Hematopoietic multipotent progenitor cell treated with erythropoietin and hydrocortisone succinate and interleukin-3 and kit ligand, for 8 days (in vitro differentiated cells): Measurements from ENCODE around the gene RIMBP2.

Source experiments
- DNase-seq: peaks from one replicate; pipeline ENCODE4 v3.0.0-alpha.2; 2015

The RIMBP2 gene

DNA sequence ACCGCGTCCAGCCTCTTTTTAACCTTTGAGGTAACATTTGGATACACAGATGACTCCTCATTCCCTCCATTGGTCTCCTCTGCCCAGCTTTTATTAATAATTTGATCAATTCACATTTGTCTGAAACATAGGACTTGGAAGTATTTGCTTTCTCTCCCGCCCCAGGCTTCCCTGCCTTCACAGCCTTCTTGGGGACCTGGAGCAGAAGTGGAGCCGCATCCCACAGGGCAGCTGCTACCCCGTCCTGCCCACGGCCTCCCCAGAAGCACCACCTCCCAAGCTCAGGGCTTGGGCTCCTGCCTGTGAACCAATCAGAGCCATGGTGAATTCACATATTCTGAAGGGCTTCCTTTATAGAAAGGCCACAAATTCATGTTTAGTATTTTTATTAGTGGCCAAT lies 280.8 kb downstream of the RIMBP2 start:
- DNase-seq = no peak

GRCh38 chr12:130434560-130434959 lies 281.5 kb downstream of the RIMBP2 start:
- DNase-seq = no peak

GRCh38 chr12:130433834-130434233 lies 282.3 kb downstream of the RIMBP2 start:
- no peak for DNase-seq

GRCh38 chr12:130433411-130433810 lies 282.7 kb downstream of the RIMBP2 start:
- DNase-seq = no peak

GRCh38 chr12:130431176-130431575 lies 284.9 kb downstream of the RIMBP2 start:
- no peak for DNase-seq

DNA sequence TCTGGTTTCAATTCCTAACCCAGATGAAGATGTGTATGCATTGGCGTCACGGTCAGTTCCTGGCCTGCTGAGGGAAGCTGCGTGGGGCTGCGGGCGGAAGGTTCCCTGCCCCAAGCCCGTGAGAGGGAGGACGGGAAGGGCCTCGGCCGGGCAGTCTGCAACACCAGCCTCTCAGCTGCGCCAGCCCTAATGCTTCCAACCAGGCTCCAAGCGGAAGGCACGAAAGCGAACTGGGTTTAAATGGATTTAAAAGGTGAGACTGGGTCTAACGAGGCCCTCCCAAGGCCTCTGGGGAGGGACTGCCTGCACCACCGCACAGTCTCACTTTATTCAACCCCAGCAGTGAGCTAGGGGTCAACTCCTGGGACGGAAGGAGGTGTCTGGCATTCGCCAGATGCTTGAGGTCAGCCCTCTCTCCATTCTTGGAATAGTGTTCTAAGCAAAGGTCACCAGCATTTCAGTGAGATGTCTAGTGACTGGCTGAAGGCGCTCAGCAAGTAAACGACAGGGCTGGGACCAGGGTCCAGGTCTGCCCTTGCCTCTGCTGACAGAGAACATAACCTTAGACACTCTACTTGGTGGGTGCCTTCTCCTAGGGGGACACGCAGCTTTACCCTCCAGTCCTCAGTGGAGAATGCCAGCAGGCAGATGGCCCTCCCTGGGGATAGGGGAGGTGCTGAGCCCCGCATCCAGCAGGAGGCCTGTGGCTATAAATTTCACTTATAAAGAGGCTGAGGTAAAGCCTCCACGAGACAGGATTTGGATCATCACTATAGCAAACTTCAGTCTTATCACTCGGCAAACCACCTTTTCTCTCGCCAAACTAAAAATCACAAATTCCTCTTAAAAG lies 286.2 kb downstream of the RIMBP2 start:
- DNase-seq = no peak

GRCh38 chr12:130428116-130428515 lies 288.0 kb downstream of the RIMBP2 start:
- no peak for DNase-seq

DNA sequence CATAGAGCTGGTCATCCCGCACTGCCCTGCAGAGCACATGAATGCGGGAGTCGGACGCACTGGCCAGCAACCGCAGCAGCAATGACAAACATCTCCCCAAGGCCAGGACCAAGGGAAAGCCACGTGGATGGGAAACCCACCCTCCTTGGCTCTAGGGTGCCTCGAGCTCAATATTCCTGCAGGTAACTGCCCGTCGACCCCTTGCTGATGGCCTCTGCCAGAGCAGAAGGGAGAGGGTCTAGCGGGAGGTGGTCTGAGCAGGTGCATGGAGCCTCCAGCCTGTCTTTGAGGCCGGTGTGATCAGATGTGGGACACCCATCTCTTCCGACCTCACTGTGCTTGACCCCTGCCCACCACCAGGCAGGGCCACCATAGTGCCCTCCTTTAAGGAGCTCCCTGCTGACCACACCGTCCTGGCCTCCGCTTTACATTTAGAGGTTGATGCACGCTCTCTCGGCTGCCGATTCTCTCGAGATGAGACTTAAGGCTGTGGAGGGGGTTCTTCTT lies 288.7 kb downstream of the RIMBP2 start:
- no peak for DNase-seq

- DNase-seq = no peak
These were observed 290.3 kb downstream of the RIMBP2 start for GRCh38 chr12:130425698-130426245.

DNA sequence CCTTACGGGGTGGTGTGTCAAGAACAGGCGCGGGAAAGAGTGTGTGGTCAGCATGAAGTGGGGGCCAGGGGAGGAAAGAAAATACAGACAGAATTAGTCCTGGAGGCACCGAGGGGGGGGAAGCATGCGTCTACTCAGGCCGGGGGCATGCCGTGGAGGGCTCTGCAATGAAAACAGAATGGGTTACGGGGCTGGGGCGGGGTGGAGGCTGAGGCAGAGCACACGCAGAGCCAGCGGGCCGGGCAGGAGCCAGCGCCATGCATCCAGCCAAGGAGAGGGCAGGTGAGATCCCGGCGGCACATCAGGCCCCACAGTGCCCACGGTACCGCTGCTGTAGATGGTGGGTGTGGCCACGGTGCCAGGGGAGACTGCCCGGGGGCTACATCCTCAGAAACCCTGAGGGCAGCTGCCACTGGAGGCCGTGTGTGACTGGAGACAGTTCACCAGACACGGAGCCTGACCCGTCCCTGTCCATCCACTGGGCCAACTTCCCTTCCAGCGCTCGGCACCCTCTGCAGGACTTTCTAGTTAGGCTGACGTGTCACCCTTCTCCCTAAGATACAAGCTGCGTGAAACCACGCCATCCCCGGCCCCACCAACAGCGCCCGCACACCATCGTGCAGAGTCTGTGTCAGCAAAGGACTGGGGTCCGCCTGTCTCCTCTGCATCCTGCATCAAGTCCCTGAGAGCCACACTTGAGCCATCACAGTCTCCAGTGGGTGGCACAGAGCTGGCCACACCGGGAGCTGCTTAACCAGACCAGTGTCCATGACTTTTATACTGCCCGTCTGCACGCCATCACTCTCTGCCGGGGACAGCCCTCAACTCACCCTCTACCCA lies 291.0 kb downstream of the RIMBP2 start:
- DNase-seq = no peak

DNA sequence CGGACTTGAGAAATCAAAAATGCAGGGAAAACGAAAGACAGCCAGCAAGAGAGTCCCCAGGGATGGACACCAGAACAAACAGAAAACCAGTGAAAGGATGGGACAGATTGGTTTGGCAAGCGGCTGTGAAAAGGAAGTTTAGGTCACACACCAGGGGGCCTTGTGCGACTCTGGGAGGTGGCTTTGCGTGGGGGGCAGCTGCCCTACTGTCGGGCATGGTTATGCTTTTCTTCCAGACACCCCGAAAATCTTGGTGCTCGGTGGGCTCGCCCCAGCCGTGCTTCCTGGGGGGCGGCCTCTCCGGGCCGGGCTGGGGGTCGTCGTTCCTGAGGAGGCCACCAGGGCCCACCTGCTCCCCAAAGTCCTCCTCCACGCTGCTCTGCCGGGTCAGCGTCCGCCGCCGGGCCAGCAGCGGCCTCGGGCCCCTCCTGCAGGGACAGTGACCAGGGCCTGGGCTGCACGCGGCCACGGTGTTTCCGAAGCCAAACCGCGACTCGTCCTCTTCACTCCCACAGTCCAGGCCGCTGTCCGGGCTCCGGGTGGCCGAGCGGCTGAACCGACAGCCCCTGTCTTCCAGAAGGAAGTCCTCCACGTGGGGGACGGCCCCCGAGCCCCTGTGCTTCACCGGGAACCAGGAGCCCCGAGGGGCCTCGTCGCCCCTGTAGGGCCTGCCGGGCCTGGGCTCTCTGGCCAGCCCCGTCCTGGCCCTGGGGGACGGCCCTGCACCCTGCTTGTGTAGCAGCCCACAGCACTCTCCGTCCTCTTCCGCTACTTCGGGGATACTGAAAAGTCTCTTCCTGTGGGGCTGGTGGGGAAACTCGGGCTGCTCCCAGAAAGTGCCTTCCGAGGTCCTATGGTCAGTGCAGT lies 291.9 kb downstream of the RIMBP2 start:
- DNase-seq = no peak

DNA sequence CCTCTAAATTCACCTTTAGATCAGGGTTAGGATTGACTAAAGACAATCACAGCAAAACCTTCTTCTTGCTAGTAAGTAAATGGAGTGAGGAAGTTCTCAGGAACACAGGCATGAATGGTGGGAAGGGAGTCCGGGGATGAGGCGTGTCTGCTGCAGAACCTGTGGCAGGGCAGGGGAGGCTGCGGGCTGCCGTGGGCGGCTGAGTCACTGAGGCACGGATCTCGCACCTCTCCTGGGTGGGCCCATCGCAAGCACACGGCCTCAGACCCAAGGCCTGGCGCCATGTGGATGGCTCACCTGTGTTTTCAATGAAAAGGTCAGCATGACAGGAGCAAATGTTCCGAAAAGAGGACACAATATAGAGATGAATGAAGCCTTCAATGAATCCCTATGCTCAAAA lies 293.0 kb downstream of the RIMBP2 start:
- no peak for DNase-seq

DNA sequence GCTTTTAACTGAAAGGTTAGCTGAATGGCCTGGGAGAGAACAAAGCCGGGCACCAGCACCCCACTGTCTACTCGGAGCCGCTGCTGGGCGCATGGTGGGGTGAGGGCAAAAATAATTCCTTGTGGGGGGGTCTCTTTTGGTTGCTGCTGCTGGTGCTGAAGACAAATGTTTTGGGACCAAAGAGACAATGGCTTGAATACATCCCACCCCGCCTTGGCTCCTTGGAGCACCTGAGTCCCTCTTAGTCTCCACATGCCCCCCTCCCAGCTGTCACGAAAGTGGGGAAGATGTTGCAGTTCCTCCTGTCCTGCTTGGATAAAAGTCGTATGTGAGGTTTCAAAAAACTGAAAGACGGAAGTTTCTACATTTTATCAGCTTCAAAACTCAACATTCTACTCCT lies 293.4 kb downstream of the RIMBP2 start:
- no peak for DNase-seq

DNA sequence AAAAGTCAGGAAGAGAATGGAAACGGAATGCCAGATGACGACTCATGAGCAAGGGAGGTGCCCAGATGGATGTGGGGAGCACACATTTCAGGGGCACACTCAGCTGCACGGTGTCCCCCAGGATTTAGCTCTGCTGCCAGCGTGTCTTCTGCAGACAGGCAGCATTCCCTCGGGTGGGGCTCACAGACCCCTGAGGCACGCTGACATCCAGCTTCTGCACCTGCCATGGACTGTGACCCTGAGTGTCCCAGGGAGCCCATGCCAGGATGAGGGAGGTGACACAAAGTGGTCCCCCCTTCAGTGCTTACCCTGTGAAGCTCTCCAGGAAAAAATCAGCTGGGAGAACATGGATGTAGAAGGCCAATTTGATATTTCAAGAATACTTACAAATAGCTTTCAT lies 294.2 kb downstream of the RIMBP2 start:
- DNase-seq = no peak

- no peak for DNase-seq
These were observed 296.0 kb downstream of the RIMBP2 start for GRCh38 chr12:130420071-130420470.

DNA sequence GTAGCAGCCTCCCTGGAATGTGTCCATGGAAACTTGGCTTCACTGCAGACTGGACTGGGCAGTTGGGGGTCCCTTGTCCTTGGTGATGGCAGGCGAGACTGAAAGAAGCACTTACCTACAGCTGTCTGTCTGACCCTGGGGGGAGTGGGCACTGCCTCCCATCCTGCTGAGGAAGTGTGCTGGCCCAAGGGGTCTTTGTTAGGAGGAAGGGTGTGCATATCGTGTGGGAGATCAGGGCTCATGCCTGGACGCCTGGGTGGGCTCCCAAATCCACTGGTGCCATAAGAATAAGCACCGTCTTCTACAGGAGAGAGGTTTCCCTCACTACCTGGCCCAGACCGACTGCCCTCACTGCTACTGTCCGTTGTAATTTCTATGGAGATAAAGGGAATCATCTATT lies 297.0 kb downstream of the RIMBP2 start:
- no peak for DNase-seq

- no peak for DNase-seq
These were observed 297.8 kb downstream of the RIMBP2 start for GRCh38 chr12:130418251-130418650.

GRCh38 chr12:130414381-130414780 lies 301.7 kb downstream of the RIMBP2 start:
- no peak for DNase-seq

DNA sequence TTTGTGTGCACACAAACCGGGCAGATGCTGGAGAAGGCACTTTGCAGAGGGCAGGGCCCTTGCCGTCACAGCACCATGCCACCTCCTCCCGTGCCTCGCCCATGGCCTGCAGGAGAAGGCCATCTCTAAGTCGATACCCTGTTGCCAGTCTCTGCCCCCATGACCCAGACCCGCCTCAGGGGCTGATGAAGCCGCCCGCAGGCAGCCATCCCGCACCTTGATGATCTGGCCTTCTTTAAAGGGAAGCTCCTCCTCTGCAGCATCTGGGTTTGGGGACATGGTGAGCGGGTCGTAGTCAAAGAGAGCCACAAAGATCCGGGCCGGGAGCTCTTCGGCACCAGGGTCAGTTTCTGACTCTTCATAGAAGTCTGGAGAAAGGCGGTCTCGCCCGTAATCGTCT lies 302.2 kb downstream of the RIMBP2 start:
- DNase-seq = no peak

GRCh38 chr12:130412384-130412783 lies 303.7 kb downstream of the RIMBP2 start:
- DNase-seq = no peak

DNA sequence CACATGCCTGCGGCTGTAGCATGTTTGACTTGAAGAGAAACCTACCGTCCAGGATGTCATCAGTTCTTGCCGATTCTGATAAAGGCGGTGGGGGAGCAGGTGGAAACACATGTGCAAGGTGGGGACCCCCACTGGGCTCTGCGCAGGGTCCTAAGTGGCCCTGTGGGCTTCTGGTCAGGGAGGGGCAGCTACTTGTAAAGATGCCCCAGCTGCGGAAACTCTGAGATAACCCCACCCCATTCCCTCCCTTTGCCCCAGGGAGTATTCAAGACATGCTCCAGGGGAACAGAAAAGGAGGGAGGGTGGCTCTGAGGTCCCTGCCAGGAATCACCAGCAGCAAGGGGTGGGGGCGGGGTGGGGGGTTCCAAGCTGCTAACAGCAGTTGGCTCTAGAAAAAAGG lies 310.8 kb downstream of the RIMBP2 start:
- DNase-seq = no peak

DNA sequence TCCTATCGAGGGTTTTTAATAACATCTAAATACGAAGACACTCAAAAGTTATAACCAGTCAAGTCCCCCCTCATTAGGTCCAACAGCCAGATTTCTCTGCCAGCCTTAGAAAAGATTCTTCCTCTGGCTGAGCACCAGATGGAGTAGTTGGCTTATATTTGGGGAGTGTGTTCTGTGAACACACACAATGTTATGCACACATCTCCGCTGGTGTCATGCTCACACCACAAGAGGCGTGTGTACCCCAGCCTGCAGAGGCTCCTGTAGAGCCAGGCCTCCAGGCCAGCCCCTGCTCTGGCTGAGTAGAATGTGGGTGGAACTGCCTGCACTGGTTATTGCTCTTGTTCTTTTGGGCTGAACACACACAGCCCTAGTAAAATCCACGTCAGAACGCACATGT lies 314.4 kb downstream of the RIMBP2 start:
- no peak for DNase-seq
